ENCODE results near the gene CCNL1.

Gene CCNL1

GRCh38 chr3:157167371-157168042, 7.6 kb upstream of the CCNL1 start:
- no peak for DNase-seq

GRCh38 chr3:157166561-157166960, 6.6 kb upstream of the CCNL1 start:
- no peak for DNase-seq

GRCh38 chr3:157166115-157166514, 6.2 kb upstream of the CCNL1 start:
- DNase-seq: no peak

- no peak for DNase-seq
Observed at GRCh38 chr3:157163217-157163953, 3.4 kb upstream of the CCNL1 start.

GRCh38 chr3:157162620-157163019, 2.7 kb upstream of the CCNL1 start:
- DNase-seq: peak in 1 of 2 donors; percentile 27

GRCh38 chr3:157160658-157161424, 894 bp upstream of the CCNL1 start:
- peak; percentile 85 for DNase-seq

GRCh38 chr3:157159037-157159761, 748 bp downstream of the CCNL1 start:
- peak; percentile 82 to 83 for DNase-seq

- DNase-seq: no peak
Observed at GRCh38 chr3:157157836-157158235, 2.1 kb downstream of the CCNL1 start.

- peak in 1 of 2 donors; percentile 52 for DNase-seq
Observed at GRCh38 chr3:157156837-157157635, 2.9 kb downstream of the CCNL1 start.

- DNase-seq: no peak
Observed at GRCh38 chr3:157155591-157155990, 4.4 kb downstream of the CCNL1 start.

- no peak for DNase-seq
Observed at GRCh38 chr3:157154563-157155330, 5.2 kb downstream of the CCNL1 start.

GRCh38 chr3:157152930-157153329, 7.0 kb downstream of the CCNL1 start:
- DNase-seq: no peak

GRCh38 chr3:157152438-157152837, 7.5 kb downstream of the CCNL1 start:
- DNase-seq: no peak

- DNase-seq: no peak
Observed at GRCh38 chr3:157151627-157152026, 8.3 kb downstream of the CCNL1 start.

- DNase-seq: no peak
Observed at GRCh38 chr3:157151151-157151550, 8.8 kb downstream of the CCNL1 start.

GRCh38 chr3:157149136-157149696, 10.7 kb downstream of the CCNL1 start:
- DNase-seq: no peak

GRCh38 chr3:157148196-157148889, 11.6 kb downstream of the CCNL1 start:
- no peak for DNase-seq

GRCh38 chr3:157147099-157147803, 12.7 kb downstream of the CCNL1 start:
- no peak for DNase-seq

- DNase-seq: no peak
Observed at GRCh38 chr3:157145606-157146322, 14.2 kb downstream of the CCNL1 start.
